GM15510 (cell line): ENCODE data around the gene ARSG.

ENCODE experiments used
- POLR2A ChIP-seq: IDR thresholded peaks from 3 replicates; pipeline ENCODE4 v1.6.1; 2011; ENCODE audit warnings: borderline replicate concordance; ENCODE audit not compliant: insufficient read length; ENCODE audit errors: extremely low read depth

Gene ARSG

GRCh38 chr17:68288804-68289203, 2.5 kb upstream of the ARSG start:
- no peak for TF ChIP-seq POLR2A

DNA sequence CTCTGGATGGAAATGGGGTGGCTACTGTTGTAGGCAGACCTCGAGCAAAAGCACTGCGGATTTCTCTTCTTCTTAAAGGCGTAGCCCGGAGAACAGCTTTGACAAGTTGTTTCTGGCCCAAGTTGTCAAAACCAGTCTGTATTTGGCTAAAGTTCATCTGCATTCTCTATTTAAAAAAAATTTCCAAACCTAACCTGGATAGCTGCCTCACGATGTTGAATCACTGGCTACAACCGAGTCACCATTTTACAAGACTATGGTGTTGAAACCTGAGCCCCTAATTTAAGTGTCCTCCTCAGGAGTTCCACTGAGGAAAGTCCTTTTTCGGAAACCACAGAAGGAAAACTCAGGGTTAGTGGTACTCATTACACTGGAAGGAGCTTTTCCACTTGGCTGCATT, 1.8 kb upstream of the ARSG start:
- TF ChIP-seq POLR2A: no peak

DNA sequence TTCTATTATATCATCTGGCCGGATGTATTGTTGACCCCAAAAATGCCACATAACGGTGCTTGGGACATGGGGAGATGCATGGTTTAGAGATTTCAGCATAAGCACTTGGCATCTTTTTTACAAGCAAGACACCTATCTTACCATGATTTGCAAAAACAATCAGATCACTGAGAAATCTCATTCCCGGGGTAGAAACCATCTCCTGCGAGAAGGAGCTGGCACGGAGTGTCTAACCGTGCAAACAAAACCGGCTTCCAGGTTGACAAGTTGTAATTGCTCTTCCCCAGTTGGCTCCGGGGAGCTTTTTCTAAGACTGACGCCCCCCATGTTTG, 1.4 kb upstream of the ARSG start:
- TF ChIP-seq POLR2A: no peak

DNA sequence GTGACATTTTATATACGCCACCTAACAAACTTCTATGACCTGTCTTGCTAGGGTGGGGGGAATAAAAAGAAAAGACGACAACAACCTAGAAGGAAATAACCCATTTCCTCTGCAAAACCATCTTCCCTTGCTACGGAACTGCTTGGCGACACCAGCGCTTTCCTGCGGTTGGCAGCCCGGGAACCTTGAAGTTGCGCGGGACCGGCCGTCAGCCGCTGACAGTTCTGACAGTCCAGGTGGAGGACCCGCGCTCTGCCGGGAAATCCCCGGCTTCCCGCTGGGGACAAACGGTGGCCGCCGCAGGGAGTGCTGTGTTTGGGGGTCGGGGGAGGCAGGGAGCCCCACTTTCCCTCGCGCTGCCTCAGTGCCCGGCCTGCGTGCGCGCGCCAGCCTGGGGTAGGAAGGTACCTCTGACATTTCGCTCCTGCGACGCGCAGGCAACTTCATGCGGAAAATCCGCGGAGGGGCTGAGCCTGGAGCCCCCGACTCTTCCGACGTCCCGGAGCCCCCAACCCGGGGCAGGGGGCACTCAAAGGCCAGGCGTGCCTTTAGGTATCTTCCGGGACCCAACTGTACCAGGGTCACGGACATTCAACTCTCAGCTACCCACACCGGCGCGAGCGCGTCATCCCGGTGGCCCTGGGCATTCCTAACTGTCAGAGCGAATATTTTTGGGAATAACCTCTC, 884 bp upstream of the ARSG start:
- peak; percentile 48 for TF ChIP-seq POLR2A

DNA sequence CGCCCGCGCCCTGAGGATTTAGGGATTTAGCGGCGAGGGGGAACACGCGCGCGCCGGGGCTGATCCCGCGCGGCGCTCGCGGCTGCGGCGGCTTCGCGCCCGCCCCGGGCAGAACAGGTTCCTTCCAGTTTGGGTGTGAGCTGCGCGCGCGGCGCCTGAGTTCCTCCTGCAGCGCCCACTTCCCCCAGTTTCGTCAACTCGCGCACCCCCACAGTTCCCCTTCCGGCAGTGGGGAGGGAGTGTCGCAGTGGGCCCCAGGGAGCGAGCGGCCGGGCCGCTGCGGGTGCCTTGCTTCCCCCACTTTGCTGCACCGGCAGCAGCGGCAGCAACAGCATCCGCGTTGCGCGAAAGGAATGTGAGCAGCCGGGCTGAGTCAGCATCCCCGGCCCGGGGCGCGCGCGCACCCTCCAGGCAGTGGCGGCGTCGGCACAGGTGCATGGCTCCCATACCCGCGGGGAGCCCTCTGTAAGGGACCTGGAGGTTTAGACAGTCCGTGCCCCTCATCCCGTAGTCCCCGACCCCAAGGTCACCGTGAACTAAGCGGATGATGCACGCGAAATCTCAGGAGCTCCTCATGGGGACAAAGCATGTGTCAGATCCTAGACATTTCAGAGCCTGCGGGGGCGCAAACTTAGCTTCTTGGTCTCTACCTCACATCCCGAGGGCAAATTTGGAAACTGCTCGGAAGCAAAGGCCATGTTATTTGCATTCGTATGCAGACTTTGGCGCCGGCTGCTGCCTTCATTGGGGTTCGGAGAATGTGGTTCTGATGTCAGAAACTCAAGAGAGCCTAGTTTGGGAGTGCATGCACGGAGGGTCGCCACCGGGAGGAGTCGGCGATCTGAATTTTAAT, 767 bp downstream of the ARSG start:
- peak; percentile 71 for TF ChIP-seq POLR2A

GRCh38 chr17:68292689-68293040, 1.4 kb downstream of the ARSG start:
- no peak for TF ChIP-seq POLR2A

GRCh38 chr17:68293490-68294195, 2.3 kb downstream of the ARSG start:
- TF ChIP-seq POLR2A: no peak

GRCh38 chr17:68294196-68294555, 2.9 kb downstream of the ARSG start:
- no peak for TF ChIP-seq POLR2A

DNA sequence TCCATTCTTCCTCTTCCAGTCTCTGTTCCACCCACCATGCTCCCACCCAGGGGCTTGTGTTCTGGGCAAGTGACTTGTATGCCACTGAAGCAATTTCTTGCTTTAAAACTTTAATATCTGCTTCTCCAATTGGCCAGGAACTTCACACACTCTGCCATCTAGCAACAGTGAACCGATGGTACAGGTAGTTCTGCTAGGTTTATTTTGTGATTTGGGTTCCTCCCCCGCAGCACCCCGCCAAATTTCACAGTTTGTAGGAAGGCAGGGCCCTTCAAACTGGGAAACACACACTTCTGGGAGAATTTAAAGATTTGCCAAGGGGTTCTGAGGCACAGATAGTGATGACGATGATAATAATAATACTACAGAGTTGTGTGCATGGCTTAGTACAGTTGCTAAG, 3.3 kb downstream of the ARSG start:
- no peak for TF ChIP-seq POLR2A

DNA sequence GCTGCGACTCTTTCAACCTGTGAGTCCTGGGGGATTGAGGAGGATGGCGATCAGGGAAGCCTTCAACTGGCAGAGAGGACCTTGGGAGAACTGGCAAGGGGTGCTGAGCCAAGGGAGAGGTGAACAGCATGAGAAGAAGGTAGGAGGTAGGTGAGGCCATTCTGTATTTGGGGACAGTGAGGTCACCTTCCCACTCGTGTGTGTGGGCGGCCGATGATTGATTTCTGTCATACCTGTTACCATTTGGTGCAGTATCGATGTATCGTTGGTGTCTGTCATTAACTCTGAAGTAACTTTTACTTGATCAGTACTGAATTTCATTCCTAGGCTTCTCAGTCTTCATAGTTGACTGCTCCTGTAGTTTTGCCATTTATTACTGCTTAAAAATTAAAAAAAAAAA, 3.8 kb downstream of the ARSG start:
- TF ChIP-seq POLR2A: no peak

GRCh38 chr17:68296217-68297191, 5.2 kb downstream of the ARSG start:
- no peak for TF ChIP-seq POLR2A

DNA sequence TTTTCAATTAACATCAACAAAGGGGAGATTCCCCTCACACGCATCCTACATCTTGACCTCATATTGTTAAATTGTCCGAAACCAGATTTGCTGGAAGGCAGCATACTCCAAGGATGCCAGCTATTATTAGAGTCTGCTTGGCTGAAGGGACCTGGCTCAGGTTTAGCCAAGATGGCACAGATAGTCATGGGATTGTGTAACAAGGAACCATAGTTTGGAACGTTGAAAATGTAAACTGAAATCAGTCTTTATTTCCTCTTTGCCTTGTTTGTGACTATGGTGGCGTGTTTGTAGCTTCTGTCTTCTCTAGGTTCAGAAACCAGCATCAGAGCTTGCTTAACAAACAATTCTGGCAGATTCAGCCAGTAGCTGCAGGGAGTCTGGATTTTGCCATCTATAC, 5.9 kb downstream of the ARSG start:
- no peak for TF ChIP-seq POLR2A

DNA sequence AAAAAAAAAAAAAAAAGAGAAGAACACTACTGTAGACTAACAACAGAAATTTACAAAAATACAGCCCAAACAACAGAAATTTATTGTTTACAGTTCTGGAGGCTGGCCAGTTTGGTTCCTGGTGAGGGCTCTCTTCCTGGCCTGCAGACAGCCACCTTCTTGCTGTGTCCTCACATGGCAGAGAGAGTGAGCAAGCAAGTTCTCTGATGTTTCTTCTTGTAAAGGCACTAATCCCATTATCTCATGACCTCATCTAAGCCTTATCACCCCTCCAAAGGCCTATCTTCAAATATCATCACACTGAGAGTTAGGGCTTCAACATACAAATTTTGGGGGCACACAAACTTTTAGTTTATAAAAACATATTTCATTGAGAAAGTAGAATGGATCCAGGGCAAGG, 7.3 kb downstream of the ARSG start:
- TF ChIP-seq POLR2A: no peak

DNA sequence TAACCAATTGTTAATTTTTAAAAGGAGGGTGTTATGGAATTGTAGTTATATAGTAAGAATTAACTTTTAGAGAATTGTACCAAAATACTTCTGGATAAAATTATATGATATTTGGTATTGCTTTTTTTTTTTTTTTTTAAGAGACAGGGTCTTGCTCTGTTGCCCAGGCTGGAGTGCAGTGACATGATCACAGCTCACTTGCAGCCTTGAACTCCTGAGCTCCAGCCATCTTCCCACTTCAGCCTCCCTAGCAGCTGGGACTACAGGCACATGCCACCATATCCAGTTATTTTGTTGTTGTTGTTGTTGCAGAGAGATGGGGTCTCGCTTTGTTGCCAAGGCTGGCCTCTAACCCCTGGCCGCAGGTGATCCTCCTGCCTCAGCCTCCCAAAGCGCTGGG, 8.5 kb downstream of the ARSG start:
- no peak for TF ChIP-seq POLR2A
